GM21723 (cell line): ENCODE results near the gene SH2D4B.
"Not testable (repeated sequence)": the region's sequence is repeated elsewhere in the genome, so short reads cannot be mapped to it uniquely, and the experiment has no call there.

Experiments
- ATAC-seq: cut with Tn5 transposase; IDR thresholded peaks from one replicate; pipeline ENCODE4 v1.9.1; 2021; ENCODE audit warnings: mild to moderate bottlenecking, moderate library complexity; ENCODE audit not compliant: unreplicated experiment

The SH2D4B gene

DNA sequence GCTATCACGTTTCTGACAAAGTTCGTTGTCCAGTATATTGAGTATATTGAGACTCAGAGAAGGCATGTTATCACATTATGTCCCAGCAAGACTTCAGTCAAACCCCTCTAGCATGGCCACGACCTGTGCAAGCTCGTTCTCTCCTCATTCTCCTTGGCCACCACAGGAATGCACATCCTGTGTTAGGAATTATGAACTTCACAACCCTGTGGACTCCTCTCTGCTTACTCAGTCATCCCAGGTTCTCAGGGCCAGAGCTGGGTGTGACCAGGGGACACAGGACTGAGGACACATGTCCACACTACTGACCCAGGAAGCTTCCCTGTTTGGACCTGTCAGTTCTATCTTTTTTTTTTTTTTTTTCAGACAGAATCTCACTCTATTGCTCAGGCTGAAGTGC is 4.4 kb downstream of the SH2D4B start:
- no peak for ATAC-seq

GRCh38 chr10:80542652-80543318 is 5.1 kb downstream of the SH2D4B start:
- ATAC-seq: no peak

GRCh38 chr10:80543319-80543672 is 5.6 kb downstream of the SH2D4B start:
- not testable (repeated sequence) for ATAC-seq

- ATAC-seq: no peak
Measured at GRCh38 chr10:80544316-80544953, 6.7 kb downstream of the SH2D4B start.

DNA sequence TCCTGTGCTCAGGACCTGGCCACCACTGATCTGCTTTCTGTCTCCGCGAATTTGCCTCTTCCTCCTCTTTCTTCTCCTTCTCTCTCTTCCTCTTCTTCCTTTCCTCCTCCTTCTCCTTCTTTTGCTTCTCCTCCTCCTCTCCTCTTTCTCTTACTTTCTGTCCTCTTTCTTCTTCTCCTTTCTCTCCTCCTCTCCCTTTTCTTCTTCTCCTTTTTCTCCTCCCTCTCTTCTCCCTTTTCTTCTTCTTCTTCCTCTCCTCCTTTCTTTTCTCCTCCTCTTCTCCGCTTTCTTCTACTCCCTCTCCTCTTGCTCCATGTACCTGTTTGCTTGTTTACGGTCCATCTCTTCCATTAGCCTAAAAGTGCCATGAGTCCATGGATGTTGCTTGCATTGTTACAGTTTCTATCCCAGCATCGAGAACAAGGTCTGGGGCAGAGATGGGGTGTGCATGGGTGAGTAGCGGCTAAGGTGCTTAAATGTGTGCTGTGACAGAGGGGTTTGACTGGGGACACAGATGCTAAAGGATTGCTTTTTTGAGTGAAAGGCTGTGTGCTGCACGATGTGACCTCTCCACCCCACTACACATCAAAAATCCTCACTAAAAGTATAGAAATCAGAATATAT is 7.7 kb downstream of the SH2D4B start:
- ATAC-seq: no peak

- no peak for ATAC-seq
Measured at GRCh38 chr10:80552151-80552646, 14.5 kb downstream of the SH2D4B start.

GRCh38 chr10:80553436-80553835 is 15.7 kb downstream of the SH2D4B start:
- no peak for ATAC-seq

- ATAC-seq: no peak
Measured at GRCh38 chr10:80554050-80554449, 16.3 kb downstream of the SH2D4B start.

DNA sequence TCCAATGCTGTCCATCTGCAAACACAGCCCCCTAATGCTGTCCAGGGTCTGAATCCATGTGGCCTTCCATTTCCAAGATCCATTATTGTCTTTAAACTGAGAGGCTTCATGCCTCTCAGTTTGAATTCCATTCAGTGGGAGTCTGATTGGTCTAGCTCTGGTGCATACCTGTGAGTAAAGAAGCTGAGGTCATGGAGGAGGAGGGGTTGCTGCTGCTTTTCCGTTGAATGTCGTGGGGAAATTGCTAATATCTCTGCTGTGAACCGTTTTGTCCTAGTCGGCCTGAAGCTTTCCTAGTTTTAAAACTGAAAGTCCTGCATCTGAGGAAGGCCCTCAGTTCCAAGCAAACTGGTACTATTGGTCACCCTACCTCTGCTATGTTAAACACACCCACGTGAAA is 17.7 kb downstream of the SH2D4B start:
- no peak for ATAC-seq

DNA sequence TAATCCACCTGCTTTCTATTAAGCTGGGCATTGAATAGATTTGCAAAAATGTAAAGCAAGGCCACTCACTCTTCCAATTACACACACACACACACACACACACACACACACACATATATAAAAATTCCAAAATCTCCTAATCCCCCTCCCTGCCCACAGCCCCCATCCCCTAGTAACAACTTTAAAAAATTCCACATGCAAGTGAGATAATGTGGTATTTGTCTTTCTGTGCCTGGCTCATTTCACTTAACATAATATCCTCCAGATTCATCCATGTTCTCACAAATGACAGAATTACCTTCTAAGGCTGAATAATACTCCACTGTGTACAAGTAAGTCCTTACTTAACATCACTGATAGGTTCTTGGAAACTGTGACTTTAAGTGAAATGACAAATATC is 24.2 kb downstream of the SH2D4B start:
- no peak for ATAC-seq

GRCh38 chr10:80567292-80567691 is 29.6 kb downstream of the SH2D4B start:
- no peak for ATAC-seq

- no peak for ATAC-seq
Measured at GRCh38 chr10:80569131-80569895, 31.6 kb downstream of the SH2D4B start.

DNA sequence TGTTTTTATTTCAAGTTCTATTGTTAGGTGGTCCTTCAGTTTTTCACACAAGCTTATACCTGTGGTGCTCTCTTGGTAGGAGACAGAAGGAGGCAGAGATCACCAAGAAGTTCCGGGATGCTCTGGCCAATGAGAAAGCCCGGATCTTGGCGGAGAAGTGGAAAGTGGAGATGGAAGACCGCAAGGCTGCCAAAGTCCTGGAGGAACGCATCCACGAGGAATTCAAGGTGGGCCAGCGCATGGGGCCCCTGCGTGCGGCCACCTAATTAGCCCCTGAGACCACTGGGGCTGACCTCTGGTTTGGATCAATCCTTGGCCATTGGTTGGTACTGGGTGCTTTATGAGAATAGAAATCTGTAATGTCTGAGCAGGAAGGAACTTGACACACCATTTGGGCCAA is 33.6 kb downstream of the SH2D4B start:
- no peak for ATAC-seq

DNA sequence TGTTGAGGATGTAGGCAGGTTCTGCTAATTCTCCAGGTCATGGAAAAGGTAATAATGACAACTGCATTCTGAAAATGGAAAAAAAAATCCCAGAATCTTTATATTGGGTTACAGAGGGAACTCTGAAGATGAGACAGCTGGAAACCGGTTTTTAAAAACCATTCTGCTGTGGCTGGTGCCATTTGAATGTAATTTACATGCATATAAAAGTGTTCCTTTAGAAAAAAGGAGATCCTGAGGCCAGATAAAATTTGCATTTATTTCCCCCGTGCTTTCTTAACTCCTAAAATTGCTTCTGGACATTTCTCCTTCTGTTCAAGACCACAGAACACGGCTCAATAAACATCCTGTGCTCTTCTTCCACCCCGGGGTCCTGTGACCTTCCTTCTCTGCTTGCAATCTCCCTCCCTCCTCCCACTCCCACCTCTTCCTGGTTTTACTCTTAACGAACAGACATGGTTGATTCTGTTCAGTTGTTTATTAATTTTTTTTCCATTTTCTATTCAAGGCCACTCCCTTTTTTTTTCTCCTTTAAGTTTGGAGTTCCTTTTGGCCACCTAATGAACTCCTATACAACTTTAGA is 41.6 kb downstream of the SH2D4B start:
- no peak for ATAC-seq

- ATAC-seq: no peak
Measured at GRCh38 chr10:80579849-80580637, 42.3 kb downstream of the SH2D4B start.

DNA sequence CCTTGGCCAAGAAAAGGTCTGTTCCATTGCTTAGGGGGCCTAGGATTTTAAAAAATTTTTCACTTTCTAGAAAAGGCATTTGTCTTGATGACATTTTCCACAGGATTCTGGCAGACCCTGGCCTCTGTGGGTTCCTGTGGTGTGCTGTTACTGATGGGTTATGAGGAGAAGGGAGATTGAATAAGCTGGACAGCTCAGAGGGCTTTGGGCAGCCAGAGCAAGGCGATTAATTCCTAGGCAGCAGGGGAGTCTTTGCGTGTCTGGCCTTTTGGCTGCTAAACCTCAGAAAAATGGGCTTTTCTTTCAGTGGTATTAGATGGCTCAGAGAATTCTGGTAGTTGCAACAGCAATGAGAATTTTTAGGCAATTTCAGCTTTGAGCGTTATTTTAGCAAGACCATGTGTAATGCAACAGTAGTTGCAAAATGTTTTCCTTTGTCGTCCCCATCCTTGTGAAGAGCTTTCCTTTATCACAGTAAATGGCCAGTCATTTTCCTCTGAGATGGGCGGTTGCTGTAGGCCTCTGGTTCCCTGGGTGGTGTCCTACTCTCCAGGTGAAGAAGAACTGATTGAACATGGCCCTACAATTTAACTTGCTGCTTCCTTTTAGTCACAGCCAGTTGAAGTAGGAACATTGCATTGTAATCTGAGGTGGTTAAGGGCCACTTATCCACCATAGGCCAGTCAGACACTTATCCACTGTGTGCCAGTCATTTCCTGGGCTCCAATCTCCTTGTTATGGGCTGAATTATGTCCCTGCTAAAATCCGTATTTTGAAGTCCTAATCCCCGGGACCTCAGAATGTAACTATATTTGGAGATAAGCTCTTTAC is 43.2 kb downstream of the SH2D4B start:
- ATAC-seq: no peak

- no peak for ATAC-seq
Measured at GRCh38 chr10:80581469-80581835, 43.8 kb downstream of the SH2D4B start.

GRCh38 chr10:80582286-80582960 is 44.7 kb downstream of the SH2D4B start:
- ATAC-seq: no peak

- no peak for ATAC-seq
Measured at GRCh38 chr10:80583685-80584084, 46.0 kb downstream of the SH2D4B start.
